GM18511 (cell line): ENCODE data around the gene FST.

Experiments
- ATAC-seq: cut with Tn5 transposase; IDR thresholded peaks from one replicate; pipeline ENCODE4 v1.9.1; 2021; ENCODE audit warnings: mild to moderate bottlenecking, moderate library complexity; ENCODE audit not compliant: unreplicated experiment

FST gene

DNA sequence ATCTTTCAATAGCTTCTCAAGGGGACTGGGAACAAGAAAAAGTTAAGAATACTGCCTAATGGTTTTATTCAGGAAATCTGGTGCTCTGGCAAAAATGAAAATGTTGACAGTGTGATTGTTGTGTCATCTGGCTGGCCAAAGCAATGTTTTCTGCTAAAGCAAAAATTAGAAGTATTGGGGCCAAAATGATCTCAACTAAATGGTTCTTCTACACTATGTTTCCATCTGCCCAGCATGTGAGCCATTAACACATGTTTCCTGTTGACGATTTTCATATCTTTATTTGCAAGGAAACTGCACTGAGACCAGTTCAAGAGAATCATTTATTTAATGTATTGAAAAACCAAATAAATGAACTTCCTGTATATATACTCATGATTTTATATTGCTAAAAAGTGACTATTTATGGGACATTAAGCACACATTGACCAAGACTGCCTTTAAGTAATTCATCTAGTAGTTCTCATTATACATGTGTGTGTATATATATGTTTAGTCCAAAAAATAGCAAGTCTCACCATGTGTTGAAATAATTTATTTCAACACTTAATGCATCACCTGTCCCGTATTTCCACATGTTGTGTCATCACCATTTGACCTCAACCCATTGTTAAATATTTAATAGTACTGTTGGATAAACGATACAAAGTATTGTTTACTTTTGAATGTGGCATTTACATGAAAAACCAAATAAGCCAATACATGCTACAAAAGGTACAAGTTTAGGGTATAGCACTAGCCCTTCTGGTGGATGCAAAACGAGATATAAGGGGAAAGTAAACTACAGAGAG, 7.5 kb upstream of the FST start:
- no peak for ATAC-seq

DNA sequence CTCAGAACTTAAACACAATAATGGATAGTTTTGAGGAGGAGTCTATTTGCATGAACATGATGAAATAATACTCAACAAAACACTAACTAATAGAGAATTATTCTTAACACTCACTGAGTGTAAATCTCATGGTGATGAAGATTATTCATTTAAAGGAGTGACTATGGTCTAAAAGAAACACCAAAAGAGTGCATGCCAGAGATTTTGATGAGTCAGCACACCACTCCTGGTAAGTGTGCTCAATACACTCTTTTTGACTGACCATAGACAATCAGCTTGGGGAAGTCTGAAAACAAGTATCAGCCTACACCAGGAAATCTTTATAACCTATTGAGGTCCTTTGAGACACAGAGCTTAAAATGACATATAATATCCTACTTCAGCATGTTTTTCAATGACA, 6.8 kb upstream of the FST start:
- ATAC-seq, result no peak

- no peak for ATAC-seq
Observed at GRCh38 chr5:53475320-53475719, 5.1 kb upstream of the FST start.

DNA sequence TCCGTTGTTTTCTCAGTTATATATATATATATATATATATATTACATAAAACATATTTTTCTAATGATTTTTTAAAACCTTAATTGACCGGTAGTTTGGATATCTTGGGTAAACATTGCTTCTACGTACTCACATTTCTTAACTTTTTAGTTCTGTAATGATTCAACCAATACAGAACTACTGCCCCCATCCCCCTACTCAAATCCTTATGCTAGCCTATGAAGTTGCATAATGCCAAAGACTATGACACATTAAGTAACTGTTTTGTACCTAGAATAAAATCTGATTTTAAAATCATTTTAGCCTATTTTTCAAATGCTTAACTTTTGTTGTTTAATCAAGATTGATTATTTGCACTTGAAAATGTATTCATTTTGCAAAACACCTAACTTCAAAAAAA, 4.4 kb upstream of the FST start:
- ATAC-seq, result no peak

DNA sequence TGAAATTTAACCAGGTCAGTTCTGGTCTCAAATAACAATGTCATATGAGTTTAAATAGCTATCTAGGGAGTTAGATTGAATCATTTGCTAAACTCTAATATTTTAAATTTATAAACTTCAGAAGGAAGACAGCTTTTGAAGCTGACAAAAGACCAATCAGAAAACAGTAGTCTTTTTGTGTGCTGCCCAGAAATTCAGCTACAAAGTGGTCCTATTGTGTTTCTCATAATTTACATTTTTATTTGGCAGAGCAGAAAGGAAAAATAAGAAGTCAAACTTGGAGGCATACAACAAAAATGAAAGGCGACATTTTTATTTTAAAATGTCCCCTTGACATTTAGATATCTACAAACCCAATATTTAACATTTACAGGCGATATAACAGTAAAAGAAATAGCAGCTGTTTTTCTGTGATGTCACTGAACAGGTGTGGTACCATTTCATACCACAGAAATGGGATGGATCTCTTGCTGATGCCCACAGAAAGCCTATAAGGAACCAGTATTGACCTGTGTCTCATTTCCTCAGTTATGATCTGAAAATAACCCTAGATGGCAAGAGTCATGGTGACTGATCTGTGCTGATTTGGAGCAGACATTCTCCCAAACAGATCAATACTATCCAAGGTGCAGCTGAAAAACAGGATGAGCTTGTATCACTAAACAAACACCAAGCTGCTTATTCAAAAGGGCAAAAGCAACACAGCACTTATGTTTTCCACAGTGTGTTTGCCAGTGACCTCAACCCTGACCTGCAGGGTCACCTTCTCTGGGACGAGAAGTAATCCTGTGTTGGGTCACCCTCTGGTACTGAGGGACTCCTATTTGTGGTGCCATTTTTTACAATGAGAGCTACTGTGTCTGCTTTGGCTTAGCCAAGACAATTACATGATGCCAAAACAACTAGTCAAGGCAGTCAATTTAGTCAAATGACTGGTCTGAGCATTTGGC, 3.6 kb upstream of the FST start:
- ATAC-seq, result no peak

DNA sequence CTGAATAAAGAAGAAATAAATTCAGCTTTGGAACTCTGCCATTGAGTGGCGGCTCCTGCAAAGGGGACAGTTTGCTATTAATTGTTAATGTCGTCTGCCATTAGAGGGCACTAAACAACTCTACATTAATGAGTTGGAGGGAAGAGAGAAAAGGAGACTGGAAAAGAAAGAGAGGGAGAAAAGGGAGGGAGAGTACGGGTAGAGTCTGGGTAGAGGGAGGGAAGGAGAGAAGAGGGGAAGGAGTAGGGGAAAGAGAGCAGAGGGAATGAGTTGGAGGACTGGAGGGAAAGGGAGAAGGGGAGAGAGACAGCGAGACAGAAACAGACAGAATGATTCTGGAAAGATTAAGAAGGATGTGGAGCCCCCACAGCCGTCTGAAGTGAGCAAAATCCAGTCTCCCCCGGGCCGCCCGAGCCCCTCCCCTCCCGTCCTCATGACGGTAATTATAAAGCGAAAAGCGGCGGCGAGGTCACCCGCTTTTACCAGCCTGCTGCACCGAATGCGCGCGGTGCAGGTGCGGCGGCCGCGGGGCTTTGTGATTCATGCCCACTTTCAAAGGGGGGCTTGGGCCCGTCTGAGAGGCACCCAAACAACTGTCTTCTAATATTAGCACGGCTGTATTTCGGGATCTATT, 1.9 kb upstream of the FST start:
- ATAC-seq, result no peak

GRCh38 chr5:53479045-53479589, 1.3 kb upstream of the FST start:
- ATAC-seq, result no peak

GRCh38 chr5:53479590-53480415, 626 bp upstream of the FST start:
- no peak for ATAC-seq

DNA sequence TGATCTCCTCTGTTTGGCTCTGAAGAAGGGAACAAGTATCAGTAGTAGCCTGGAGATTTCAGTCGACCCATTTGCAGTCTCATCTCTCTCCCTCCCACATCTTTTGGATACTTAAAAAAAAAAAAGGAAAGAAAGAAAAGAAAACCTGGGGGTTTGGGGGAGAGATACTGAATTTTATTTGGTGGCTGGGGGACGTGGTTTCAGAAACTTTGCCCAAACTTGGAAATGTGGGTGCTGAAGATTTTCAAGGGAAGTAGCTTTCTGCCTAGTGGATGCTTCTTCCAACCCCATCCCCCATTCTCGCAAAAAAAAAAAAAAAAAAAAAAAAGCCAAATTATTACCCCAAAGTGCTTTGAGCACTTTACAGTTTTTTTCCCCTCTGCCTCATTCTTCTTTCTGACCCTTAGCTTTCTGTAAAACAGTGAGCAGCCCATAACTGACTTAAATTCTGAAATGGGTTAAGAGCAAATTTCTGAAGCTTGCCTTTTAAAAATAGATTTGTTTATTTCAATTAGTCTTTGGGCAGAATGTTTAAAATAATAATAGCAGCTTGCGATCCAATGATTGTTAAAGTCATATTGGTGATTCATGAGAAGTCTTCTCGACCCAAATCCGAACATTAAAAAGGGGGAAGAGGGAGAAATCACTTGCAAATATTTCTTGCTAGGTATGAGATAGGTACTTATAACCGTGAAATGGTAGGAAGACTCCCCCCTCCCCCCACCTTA, 894 bp downstream of the FST start:
- no peak for ATAC-seq

DNA sequence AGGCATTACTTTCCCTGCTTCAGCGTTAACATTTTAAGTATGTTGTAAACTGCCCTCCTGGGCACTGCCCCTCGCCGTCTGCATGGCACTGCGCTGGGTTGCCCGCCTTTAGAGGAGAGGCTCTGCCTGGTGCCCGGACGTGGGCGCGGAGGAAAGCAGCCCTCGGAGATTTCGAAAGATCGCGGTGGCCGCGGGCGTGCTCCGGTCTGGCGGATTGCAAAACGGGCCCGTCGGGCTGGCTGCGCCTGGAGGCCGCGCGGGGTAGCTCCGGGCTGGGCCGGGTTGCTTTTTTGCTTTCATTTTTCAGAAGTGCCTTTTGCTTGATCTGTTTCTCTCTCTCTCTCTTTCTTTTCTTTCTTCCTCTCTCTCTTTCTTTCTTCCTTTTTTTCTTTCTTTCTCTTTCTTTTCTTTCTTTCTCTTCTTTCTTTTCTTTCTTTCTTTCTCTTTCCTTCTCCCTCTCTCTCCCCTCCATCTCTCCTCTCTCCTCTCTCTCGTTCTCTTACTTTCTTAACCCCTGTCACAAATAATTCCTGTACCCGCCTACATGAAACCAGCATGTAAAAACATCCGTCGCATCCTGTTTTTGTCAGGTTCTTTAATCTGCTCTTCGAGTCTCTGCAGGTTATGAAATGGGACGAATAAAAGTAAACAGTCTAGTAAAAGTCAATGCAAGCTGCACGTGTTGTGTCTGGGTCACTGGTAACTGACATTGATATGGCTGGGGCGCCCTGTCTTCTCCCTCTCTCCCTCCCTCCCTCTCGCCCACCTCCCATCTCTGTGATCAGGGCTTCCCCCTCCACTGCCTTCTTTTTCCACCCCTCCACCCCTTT, 1.7 kb downstream of the FST start:
- ATAC-seq, result peak; percentile 75

DNA sequence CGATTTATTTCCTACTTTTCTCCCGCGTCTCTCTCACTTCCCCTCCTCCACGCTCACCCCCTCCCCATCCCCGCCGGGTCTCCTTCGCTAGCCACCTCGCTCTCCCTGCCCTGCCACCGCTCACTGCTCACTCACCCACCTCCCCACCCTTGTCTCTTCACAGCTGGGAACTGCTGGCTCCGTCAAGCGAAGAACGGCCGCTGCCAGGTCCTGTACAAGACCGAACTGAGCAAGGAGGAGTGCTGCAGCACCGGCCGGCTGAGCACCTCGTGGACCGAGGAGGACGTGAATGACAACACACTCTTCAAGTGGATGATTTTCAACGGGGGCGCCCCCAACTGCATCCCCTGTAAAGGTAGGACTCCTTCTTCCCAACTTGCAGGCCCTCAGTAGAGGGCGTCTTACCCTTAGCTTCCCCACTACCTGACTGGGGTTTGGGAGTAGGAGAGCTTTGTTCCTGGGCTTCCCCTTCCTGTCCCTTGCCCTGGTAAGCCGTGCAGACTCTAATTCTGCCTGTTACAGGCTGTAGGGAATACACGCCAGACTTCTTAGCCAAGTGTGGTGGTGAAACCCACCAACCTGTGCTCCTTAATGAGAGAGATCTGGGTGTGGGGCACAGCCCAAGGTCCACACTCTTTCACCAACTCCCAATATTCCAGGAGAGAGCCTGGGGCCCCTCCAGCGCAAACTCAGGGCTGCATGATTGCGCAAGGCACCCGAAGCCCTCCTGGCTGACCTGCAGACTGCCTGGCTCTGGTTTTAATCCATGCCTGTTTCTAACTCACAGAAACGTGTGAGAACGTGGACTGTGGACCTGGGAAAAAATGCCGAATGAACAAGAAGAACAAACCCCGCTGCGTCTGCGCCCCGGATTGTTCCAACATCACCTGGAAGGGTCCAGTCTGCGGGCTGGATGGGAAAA, 2.5 kb downstream of the FST start:
- no peak for ATAC-seq

DNA sequence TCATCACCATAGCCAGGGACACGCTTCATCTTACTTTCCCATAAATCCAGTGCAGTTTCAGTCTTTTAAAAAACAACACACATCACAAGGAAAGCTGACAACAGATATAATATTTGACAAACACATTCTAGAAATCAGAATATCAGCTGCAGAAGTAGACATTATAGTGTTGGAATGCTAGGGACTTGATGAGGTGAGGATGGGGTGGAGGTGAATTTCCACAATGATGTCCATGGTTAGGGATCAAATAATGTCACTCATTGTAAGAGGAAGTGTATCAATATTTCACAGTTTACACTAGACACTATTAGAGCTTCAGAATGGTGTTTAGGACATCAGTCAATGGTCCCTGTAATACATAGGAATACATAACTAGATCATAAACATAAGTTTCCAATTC, 7.0 kb downstream of the FST start:
- no peak for ATAC-seq

DNA sequence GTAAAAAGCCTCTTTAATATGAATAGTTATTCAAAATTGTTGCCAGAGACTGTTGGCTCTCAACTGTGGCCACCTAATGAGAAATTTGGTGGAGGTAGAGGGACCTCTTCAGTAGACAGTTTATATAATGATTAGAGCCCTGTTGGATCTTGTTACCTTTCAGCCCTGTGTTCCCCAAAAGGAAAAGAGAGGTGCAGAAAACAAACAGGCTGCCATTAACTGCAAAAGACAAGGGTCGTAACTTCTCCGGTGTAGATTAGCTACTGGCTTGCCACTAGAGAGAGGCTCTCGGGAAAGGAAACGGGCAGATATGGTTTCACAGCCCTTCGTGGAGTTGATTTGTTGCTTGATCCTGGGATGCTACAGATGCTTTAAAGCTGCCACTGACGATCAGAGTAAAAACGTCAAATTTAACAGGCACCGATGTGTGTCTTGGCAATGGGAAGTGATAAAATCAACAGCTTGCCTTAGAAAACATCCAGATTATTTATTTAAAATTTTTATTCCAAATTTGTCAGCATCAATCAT, 7.8 kb downstream of the FST start:
- no peak for ATAC-seq

DNA sequence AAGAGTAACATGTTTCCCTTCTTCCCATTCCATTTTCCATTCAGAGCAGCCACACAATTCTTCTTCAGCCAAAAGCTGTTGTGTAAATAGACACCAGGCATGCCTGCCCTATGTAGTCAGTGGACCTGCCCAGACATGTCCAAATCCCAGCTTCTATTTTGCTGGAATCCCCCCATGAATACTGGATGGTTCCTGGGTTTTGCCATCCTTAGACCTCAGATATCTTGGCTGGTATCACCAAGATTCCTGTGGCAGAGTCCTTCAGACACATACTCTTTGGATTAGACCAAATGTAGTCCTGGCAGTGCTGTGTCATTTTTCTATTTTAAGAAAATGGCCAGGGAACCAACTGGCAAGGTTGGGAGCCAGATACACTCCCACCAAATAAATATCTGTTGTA, 10.3 kb downstream of the FST start:
- no peak for ATAC-seq

DNA sequence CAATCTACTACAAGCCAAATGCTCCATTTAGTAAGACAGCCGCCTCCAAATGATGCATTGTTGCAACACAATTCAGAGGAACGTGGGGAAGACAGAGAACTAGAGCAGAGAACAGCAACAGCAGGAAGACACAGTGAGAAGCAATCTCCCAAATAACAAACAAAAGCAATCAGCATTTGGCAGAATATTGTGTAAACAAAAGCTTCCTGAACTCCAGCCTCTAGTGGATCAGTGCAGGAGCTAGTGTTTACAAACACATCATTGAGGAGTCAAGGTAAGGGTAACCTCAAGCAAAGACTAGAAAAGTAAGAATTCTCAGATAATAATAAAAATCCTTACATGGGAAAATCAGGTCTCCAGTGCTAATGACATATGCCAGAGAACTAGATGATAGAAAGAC, 20.6 kb downstream of the FST start:
- ATAC-seq, result no peak

GRCh38 chr5:53503562-53504218, 23.3 kb downstream of the FST start:
- no peak for ATAC-seq

DNA sequence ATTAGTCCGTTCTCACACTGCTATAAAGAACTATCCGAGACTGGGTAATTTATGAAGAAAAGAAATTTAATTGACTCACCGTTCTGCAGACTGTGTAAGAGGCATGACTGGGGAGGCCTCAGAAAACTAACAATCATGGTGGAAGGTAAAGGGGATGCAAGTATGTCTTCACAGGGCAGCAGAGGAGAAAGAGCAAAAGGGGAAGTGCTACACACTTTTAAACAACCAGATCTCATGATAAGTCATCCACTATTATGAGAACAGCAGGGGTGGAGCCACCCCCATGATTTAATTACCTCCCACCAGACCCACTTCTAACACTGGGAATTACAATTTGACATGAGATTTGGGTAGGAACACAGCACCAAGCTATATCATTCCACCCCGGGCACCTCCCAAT, 26.6 kb downstream of the FST start:
- ATAC-seq, result no peak
